Activated CD4-positive, alpha-beta T cell treated with anti-CD3 and anti-CD28 coated beads, Interleukin-2, amount 50 U/mL, for 1 hour (primary cell): Measurements from ENCODE around the gene PKP3.
A peak's percentile ranks its signal among the peaks of the same experiment; 100 is the strongest.
"Not testable (repeated sequence)": the region's sequence is repeated elsewhere in the genome, so short reads cannot be mapped to it uniquely, and the experiment has no call there.

Experiments
- DNase-seq: peaks from one replicate; pipeline ENCODE4 v3.0.0-alpha.2; 2020

Gene PKP3

GRCh38 chr11:379205-380094 lies 14.6 kb upstream of the PKP3 start:
- no peak for DNase-seq

GRCh38 chr11:380095-380480 lies 13.9 kb upstream of the PKP3 start:
- DNase-seq = no peak

- no peak for DNase-seq
These were observed 13.5 kb upstream of the PKP3 start for GRCh38 chr11:380491-380890.

DNA sequence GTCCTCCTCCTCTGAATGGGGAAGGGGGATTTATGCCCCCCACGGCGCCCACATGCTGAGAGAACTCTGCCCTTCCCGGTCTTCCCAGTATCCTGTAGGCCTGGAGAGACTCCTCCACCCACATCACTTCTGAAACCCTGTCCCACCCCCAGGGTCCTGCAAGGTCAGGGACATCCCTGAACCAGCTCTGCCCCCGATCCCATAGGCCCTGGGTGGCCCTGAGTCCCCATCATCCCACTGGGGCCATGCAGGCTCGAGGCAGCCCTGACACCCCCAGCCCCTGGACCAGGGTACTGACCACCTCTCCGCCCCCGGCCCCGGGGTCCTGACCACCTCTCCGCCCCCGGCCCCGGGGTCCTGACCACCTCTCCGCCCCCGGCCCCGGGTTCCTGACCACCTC lies 13.0 kb upstream of the PKP3 start:
- no peak for DNase-seq

DNA sequence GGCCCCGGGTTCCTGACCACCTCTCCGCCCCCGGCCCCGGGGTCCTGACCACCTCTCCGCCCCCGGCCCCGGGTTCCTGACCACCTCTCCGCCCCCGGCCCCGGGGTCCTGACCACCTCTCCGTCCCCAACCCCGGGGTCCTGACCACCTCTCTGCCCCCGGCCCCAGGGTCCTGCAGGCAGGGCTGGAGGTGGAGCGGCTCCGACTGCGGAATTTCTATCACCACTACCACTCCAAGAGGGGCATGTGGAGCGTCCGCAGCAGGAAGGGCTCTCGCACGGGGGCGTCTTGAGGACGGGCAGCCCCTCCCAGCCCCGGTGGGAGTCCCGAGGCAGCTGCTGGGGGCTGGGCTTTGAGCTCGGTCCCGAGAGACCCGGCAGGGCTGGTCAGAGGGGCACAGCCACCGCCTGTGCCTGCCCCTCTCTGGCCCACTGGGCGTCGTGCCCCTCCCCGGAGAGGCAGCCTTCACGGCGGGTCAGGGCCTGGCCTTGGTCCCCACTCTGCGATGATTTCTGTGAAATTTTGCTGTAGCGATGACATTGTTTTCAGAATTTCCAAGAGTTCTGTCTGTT lies 12.4 kb upstream of the PKP3 start:
- DNase-seq = no peak

GRCh38 chr11:382081-382629 lies 11.9 kb upstream of the PKP3 start:
- no peak for DNase-seq

- DNase-seq = no peak
These were observed 10.6 kb upstream of the PKP3 start for GRCh38 chr11:383431-383830.

DNA sequence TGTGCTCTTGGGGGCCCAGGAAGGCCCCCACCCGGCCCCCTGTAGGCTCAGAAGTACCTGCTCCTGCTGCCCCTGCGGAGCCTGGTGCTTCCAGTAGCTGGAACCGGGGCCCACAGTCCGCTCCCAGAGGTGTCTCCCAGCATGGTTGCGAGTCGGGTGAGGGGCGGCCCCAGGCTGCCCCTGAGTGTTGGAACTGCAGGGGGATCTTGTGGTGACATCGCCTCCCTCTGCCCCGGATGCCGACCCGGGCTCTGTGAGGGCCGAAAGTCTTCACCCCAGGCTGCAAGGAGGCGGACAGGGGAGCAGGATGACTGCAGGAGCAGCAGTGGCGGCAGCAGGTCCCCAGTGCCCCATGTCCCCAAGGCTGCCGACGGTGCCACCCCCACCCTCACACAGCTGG lies 9.5 kb upstream of the PKP3 start:
- DNase-seq = no peak

- no peak for DNase-seq
These were observed 8.2 kb upstream of the PKP3 start for GRCh38 chr11:385594-386351.

DNA sequence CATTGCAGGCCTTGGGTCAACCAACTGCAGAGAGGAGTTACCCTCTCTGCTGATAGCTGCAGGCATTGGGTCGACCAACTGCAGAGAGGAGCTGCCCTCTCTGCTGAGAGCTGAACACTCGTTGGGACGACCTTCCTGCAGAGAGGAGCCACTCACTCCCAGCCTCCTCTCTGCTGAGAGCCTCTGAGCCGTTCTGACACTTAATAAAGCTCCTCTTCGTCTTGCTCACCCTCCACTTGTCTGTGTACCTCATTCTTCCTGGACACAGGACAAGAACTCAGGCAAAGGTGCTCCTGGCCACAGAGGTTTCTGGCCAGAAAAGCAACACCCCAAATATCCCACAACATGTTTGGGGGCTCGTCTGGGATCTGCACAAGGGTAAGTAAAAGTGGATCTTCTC lies 7.5 kb upstream of the PKP3 start:
- DNase-seq = no peak

DNA sequence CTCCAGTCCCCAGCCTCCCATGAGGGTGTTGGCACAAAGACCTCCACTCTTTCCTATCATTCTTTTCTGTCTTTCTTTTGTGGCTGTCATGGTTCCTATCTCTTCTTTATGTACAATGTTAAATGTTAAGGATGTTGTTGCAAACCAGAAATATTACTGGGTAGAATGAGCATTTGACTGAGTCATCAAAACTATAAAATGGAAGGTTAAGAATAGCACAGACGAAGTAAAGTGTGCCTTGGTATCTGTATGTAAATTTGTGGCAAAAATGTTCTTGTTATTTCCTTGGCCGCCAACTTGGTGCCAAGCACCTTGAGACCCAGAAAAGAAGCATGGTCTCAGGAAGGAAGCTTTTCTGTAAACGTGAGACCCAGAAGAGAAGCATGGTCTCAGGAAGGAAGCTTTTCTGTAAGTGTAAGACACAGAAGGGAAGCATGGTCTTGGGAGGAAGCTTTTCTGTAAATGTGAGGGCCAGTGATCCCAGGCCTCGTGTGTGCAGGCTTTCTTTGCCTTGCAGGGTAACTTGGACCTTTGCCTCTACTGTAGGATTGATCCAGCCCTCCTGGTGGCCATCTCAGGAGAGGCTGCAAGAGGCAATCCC lies 6.7 kb upstream of the PKP3 start:
- DNase-seq = no peak

DNA sequence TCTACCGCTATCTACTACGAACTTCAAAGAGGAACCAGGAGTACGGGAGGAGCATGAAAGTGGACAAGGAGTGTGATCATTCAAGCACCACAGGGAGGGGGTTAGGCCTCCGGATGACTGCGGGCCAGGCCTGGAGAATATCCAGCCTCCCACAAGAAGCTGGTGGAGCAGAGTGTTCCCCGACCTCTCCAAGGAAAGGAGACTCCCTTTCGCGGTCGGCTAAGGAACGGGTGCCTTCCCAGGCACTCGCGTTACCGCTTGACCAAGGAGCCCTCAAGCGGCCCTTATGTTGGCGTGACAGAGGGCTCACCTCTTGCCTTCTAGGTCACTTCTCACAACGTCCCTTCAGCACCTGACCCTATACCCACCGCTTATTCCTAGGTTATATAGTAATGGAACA lies 4.6 kb upstream of the PKP3 start:
- not testable (repeated sequence) for DNase-seq

DNA sequence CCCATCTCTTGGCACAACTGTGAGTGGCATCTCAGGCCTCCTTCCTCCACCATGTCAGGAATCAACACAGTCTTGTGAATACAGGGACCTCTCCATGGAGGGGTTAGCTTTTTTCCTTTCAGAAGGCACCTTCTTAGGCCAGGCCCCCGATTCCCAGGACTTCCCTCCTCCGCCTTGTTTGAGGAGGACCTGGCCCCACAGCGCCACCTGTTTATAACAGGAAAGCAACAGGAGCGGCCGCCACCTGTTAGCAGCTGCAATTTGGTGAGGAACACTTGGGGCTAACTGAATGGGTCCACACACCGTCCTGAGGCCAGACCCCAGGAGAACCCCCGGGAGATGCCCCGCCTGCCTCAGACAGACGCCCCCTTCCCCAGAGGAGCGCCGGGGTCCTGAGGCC lies 3.8 kb upstream of the PKP3 start:
- DNase-seq = no peak

- no peak for DNase-seq
These were observed 2.6 kb upstream of the PKP3 start for GRCh38 chr11:391117-392017.

- DNase-seq = no peak
These were observed 1.8 kb upstream of the PKP3 start for GRCh38 chr11:392102-392777.

DNA sequence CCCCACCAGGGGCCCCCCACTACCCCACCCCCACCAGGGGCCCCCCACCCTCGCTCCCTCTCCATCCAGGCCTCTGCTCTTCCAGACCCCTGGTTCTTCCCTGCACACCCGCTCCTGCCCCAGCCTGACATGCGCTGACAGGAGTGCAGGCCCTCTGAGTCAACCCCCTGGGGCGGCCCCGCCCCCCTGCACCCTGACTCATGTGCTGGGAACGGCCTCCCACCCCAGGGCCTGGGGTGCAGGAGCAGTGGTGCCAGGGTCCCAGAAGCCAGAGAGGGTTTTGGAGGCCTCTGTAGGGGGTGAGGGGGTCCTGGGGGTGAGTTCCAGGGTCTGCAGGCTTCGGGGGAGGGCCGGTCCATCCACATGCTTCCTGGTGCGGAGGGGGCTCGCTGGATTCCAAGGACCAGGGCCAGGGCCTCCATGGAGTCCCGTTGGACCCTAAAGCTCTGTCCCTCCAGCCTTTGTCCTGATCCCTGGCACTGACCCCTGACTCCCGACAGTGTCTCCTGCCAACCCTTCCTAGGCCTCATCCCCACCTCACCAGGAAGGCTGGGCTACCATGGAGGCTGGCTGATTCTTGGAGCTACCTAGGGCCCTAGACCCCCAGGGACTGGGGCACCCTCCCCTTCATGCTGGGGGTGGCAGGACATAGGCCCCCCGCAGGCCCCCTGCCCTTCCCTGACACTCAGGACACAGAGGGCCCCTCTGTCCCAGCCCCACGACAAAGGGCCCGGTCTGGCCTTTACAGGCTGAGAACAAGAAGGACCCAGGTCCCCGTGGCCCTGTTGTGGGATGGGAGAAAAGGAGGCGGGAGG lies 583 bp upstream of the PKP3 start:
- no peak for DNase-seq

DNA sequence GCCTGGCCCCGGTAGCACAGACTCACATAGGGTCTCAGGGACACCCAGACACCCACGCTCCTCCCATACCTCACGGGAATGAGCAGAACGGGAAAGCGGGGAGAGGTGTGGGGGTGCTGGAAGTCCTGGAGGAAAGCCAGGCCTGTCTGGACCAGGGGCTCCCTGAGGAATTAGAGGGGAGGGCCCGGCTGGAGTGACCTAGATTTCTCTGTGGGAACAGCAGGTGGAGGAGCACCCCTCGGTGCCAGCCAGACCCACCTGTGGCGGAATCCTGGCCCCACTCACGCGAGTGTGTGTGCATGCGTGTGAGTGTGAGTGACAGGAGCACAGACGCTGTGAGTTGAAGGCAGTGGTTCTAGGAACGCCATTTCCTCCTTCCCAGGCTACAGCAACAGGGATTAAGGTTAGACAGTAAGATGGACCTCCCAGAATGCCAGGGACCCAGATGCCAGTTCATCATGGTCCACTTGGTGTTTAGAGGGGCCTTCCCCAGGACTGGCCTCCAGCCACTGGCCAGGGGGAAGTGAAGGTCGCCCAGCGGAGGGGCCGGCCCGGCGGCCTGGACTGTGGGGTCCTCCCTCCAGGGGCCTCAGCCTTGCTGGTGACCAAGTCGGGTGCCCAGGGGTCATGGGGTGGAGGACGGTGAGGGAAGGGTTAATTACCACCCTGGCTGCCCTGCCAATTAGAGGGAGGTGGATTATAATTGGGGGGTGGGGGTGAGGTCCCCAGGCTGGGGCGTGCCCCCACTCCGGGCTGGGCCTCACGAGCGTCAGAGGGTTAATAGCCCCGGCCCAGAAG lies 1.0 kb downstream of the PKP3 start:
- no peak for DNase-seq

GRCh38 chr11:395866-396265 lies 1.9 kb downstream of the PKP3 start:
- no peak for DNase-seq

DNA sequence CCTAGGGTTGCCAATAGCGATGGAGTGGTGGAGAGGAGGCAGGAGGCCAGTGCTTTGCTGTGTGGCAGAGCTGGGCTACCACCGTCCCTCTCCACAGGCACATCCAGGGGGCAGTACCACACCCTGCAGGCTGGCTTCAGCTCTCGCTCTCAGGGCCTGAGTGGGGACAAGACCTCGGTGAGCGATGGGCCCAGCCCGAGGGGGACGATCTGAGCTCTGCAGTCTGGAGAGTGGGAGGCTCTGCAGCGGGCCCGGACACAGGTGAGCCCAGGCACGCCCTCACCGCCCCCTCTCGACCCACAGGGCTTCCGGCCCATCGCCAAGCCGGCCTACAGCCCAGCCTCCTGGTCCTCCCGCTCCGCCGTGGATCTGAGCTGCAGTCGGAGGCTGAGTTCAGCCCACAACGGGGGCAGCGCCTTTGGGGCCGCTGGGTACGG lies 2.5 kb downstream of the PKP3 start:
- peak; percentile 26 for DNase-seq
